Gastroesophageal sphincter (tissue), 3 donors: ENCODE measurements around the gene HUNK.

Experiments
- CTCF ChIP-seq, 4 experiments: fragments of 200-600 bp in 2 of 4; fragments of 450-650 bp in 2 of 4; sonication (generic) in 1 of 4; IDR thresholded peaks; one replicate each; pipeline ENCODE4 v1.5.1; 2017 to 2019; ENCODE audit warnings: antibody characterized with exemption in 4 of 4, mild to moderate bottlenecking in 2 of 4, moderate library complexity in 2 of 4
- EP300 ChIP-seq: sonication (generic); formaldehyde crosslinking; IDR thresholded peaks from one replicate; pipeline ENCODE4 v1.6.1; 2017; ENCODE audit warnings: antibody characterized with exemption, mild to moderate bottlenecking
- POLR2A ChIP-seq, 2 donors: fragments of 450-650 bp; IDR thresholded peaks; one replicate each; pipeline ENCODE4 v1.6.1; 2017; ENCODE audit warnings: antibody characterized with exemption in 2 of 2, mild to moderate bottlenecking in 2 of 2, moderate library complexity in 1 of 2

- TF ChIP-seq CTCF (IDR thresholded peaks at IDR 0.05): no peak
- TF ChIP-seq POLR2A (IDR thresholded peaks at IDR 0.05): no peak
- TF ChIP-seq EP300: no peak
Measured at GRCh38 chr21:31837041-31837440, 35.8 kb upstream of the HUNK start.
